ENCODE measurements around the gene LIPT1. TPM values are rescaled to one million over a fixed set of nuclear protein-coding genes. Genes with fewer than 3 reads are reported as not detected.
"Not testable (repeated sequence)": the region's sequence is repeated elsewhere in the genome, so short reads cannot be mapped to it uniquely, and the experiment has no call there.

LIPT1 gene
- polyA plus RNA-seq (ENCODE audit: insufficient read length in 10 of 10) = 10 to 100 TPM in 1 of 10 donors, 1 to 10 TPM in 9; 6.3 to 11.6 (median 9.0) TPM
- long read RNA-seq, donor 1, partial matches to known transcripts = 0 of 1 reads
- long read RNA-seq, donor 1, other reads (novel, unspliced or antisense) = 0 of 1 reads
- long read RNA-seq, donor 2 = 0 reads
- long read RNA-seq, donor 3 = 0 reads
- long read RNA-seq, donor 4, partial matches to known transcripts = 0 of 2 reads
- long read RNA-seq, donor 4, other reads (novel, unspliced or antisense) = 0 of 2 reads
- long read RNA-seq, donor 5, partial matches to known transcripts = 0 of 5 reads
- long read RNA-seq, donor 5, other reads (novel, unspliced or antisense) = 0 of 5 reads
- long read RNA-seq, donor 6, partial matches to known transcripts = 0 of 2 reads
- long read RNA-seq, donor 6, other reads (novel, unspliced or antisense) = 0 of 2 reads
- long read RNA-seq, donor 7, partial matches to known transcripts = 0 of 2 reads
- long read RNA-seq, donor 7, other reads (novel, unspliced or antisense) = 0 of 2 reads
- long read RNA-seq, donor 8, partial matches to known transcripts = 0 of 2 reads
- long read RNA-seq, donor 8, other reads (novel, unspliced or antisense) = 0 of 2 reads
- long read RNA-seq, donor 9 = 0 reads

DNA sequence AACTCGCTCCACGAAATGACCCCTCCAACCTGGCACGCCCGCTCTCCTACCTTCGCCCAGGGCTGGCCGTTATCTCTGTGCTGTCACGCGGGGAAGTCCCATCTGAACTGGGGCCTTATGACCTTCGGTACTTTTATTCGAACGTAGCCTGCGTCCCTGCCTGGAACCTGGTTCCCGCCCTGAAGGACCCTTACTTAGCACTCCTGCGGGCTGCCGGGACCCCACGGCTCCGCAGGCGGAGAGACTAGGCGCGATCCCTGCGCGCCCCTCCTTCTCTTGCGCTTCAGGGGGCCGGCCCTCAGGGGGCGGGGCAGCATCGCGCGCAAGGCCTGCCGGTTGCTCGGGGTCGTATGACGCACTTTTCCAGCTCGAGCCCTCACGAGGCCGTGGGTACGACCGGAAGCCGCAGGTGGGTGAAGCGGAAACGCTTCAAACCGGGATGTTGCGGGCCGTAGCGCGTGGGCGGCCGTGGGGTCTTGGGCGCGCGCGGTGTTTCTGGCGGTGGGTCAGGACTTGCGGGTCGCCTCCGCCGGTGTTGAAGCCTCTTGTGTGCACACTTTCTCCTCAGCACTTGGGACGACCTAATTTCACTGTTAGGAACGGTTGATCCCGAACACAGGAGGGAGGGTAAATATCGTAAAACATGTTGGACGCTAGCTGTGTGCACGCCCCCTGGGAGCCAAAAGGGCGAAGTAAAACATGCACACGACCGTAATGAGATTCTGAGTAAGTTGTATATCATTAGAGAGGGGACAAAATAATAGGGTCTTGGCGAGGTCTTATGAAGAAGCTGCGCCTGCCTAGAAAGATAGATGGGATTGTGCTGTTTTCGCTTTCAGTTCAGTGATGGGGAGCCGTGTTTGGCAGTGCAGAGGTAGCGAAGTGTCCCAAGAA, at the start of gene LIPT1, which contains the start of gene TSGA10:
LIPT1 (plus strand) TSS at position 325 of the 894 bp plus-strand sequence. CDS start 6,991 bp downstream, outside the sequence.
TSGA10 (minus strand) TSS at position 300 of the 894 bp plus-strand sequence. CDS start 45,503 bp downstream, outside the sequence.
- peak; percentile 88 to 98 (median 94) for DNase-seq

GRCh38 chr2:99106913-99107312, 47.9 kb upstream of the LIPT1 start:
- no peak for DNase-seq

DNA sequence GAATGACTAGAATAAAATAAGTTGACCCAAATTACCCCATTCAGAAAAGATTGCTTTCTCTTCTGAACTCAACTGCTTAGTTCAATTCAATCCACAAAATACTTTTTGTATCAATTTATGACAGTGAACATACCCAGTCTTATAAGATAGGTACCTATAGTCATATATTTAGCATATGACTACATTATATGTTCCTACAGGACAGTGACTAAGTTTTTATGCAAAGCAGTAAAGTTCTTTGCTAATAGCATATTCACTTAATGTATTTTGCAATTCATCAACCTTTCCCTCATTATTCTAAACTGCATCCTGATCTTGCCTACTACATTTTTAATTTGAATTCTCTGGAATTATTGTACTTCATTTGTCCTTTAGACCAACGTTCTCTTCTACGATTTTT, 43.5 kb upstream of the LIPT1 start:
- DNase-seq = no peak

GRCh38 chr2:99111945-99112344, 42.8 kb upstream of the LIPT1 start:
- no peak for DNase-seq

- DNase-seq = no peak
Measured at GRCh38 chr2:99112617-99113016, 42.1 kb upstream of the LIPT1 start.

- DNase-seq = peak in 1 of 3 donors; percentile 27
Measured at GRCh38 chr2:99127981-99128380, 26.8 kb upstream of the LIPT1 start.

DNA sequence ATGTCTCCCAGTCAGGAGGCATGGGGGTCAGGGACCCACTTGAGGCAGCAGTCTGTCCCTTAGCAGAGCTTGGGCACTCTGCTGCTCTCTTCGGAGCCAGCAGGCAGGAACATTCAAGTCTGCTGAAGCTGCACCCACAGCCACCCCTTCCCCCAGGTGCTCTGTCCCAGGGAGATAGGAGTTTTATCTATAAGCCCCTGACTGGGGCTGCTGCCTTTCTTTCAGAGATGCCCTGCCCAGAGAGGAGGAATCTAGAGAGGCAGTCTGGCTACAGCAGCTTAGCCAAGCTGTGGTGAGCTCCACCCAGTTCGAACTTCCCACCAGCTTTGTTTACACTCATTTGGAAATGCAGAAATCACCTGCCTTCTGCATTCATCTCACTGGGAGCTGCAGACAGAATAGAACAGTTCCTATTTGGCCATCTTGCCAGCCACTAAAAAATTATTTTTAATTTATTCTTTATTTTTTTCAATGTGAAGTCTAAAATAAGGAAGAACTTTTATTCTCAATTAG, 19.7 kb upstream of the LIPT1 start:
- DNase-seq = not testable (repeated sequence)

- DNase-seq = no peak
Measured at GRCh38 chr2:99139003-99139402, 15.8 kb upstream of the LIPT1 start.

DNA sequence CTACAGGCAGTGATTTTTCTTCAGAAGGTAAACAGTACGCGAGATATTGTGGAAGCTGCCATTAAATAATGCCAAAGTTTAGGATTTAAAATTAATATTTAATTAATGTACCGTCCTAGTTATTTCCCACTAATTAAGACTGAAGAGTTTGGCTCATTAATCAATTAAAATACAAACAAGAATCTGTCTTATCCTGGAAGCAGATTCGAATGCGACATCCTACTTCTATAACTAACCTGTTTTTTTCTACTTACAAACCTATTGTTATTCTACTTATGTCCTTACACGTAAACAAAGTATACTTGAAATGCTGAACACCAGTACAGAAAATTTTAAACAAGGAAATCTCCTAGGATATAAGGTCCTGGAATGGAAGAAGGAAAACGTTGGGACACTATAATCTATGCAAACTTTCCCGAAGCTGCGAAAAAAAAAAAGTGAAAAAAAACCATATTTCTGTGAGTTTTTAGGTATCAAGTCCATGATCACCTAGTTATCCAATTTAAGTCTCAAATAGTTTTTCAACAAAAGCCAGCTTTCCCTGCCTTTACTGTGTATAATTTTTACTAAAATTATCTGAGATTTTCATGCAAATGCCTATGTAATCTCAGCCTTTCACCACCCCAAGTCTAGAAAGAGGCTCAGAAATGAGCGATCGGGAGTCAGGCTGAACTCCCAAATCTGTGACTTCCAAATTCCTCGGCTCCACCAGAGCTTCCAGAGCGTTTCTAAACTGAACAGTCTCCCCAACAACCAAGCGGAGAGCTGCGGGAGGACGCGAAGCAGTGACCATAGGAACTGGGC, 14.5 kb upstream of the LIPT1 start:
- no peak for DNase-seq

DNA sequence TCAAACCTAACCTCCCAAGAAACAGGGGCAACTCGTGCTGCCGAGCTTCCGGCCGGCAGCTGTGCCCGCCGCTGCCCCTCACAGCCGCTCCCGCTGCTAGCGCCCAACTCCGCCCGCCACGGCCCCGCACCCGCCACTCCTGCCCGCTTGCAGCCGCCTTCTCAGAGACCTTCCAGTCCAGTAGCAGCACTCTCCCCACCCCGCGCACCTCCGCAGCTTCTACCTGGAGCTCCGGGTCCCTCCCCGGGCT, 14.0 kb upstream of the LIPT1 start:
- DNase-seq = no peak

DNA sequence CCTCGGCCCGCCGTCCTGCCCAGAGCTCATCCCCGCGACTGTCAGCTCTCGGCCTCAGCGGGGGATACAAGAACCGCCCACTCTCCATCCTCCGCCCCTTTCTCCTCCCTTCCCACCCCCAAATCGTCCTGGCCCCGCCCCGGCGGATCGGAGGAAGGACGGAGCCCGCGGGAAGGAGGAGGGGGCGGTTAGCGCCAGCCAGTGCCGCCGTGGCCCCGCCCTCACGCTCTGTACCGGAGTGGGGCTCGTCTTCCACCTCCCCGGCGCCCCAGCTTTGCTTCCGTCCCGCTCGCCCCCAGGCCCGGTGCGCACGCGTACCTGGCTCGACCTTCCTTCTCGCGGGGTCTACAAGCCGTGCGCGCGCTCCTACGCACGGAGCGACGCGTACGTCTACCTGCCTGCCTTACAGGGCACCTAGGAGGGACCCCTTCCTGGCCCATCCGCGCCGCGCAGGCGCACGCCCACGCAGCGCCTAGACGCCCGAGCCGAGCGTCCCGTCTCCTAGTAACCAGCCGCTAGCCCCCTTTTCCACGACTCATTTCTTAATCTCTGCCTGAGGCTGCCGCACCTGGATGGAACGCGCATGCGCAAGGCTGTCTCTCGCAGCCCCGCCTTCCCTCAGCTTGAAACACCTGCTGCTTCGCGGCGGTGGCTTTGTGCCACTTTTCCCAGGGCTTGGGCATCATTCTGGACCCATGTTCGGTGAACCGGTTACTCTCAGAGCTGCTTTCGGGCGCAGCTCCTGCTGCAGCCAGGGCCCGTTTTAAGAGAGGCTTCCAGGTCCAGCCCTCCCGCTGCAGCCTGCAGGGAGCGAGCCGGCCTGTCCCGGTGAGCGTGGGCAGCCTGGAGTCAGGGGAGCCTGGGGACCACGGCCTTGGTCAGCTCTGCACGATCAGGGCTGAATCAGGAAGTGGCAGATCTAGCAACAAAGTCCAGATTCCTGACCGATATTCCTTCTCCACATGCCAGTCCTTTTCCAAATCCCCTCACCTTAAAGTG, 13.4 kb upstream of the LIPT1 start, which contains the start of gene C2orf15:
C2orf15 (plus strand) TSS at position 598 of the 999 bp plus-strand sequence. CDS start 8,852 bp downstream, outside the sequence.
- peak; percentile 82 to 95 (median 89) for DNase-seq

- DNase-seq = no peak
Measured at GRCh38 chr2:99150706-99151105, 4.1 kb upstream of the LIPT1 start.

DNA sequence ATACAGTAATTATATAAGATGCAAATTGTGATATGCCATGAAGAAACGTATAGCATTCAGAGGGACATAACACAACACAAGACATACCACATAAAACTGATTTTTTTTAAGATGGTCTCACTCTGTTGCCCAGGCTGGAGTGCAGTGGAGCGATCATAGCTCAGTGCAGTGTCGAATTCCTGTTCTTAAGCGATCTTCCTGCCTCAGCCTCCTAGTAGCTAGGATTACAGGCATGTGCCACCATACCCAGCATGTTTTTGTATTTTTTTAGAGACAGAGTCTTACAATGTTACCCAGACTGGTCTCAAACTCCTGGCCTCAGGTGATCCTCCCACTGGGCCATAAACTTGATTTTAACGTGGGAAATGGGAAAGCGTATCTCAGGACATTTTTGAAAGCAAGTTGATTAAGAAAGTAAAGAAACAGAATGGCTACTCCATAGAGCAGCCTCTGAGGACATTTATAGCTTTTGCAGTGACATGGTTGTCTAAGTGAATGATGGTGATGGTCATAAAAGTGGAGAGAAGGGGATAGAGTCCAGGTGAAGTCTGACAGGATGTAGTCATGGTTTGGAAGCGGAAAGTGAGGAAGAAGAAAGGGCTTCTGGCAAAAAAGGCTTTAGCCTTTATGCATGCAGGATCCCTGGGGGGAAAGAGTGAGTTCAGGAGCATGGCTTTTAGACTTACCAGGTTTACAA, 2.4 kb upstream of the LIPT1 start:
- no peak for DNase-seq

DNA sequence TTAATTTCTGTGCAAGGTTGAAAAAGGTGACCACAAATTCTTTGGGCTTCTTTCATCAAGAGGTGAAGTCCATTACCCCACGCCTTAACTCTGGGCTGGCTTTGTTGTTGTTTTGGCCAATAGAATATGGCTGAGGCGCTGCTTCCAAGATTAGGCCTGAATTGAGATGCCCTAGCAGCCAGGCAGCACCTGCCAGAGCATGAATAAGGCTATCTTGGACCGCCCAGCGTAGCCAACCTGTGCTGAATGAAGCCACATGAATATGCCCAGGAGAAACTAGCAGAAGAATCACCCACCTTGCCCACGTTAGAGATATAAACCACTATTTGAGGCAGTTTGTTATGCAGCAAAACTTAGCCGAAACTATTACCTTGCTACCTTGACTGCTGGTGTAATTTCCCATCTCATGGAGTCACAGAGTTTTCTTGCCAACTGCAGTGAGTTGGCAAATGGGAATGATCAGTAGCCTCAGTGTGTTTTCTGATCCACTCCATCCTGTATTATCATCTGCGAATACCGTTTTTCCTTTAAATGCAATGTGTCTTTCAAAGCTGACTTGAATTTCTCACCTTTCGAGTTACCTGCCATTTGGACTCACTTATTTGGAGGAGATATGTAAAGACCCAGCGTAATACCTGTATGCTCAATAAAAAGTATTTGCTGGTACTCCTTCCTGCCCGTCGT, 704 bp upstream of the LIPT1 start:
- DNase-seq = peak in 1 of 3 donors; percentile 5

DNA sequence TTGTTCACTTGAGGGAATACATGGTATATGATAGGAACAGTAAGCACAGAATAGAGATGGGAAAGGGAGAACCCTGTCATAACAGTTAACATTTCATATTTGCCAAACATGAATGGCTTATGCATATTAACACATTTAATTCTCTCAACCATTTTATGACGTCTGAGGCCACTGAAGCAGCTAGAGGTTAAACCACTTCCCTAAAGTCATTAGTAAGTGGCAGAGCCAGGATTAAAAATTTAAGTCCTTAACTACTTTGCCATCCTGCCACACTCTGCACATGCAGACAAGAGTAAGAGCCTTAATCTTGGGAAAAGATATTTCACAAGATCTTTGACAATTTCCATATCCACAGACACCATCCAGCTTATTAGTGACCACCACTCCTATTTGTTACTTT, 2.1 kb downstream of the LIPT1 start:
- no peak for DNase-seq

DNA sequence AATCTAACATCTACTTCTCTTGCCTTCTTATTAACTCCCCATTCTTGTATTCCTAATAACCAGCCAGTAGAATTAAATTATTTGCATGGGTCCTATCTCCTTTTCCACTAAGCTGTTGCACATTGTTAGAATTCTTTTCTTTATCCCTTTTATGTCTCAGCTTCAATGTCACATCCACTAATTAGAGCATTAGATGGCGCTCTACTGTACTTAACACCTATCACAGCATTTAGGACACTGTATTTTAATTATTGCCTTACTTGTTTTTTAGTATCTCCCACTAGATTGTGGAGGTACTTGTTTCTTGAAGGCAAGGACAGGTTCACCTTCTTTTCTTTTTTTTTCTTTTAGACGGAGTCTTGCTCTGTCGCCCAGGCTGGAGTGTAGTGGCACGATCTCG, 3.8 kb downstream of the LIPT1 start:
- no peak for DNase-seq

DNA sequence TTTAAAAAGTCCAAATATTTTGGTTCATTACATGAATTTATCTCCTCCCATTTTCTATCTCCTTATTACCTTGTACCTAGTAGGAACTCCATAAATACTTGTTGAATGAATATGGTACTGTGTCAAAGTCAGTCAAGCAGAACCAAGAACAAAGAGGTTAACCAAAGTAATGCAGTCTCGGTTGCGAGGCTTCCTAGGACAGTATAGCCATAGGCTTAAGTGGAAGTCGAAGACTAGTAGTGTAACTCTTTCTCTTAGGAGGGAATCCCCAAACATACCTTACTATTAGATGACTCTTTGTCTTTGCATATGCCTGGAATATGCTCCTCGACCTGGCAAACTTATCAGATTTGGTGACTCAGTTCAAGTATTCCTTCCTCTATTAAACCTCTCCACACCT, 4.8 kb downstream of the LIPT1 start:
- DNase-seq = no peak

- DNase-seq = no peak
Measured at GRCh38 chr2:99166218-99166617, 11.5 kb downstream of the LIPT1 start.

DNA sequence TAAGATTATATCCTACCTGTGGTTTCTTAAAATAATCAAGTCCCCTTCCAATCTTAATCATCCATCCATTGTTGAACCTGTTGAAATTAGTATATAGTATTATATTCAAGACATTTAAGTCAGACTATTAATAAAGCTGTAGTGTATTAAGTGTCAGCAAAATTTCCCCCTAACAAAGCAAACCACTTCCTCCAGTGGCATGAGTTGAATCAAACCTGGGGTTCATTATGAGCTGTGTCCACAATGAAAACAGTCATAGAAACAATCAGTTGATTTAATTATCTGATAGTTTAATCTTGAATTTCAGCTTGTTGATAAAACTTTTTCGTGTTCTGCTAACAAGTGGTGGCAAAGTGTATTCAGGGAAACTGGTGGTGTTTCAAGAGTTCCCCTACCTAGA, 14.8 kb downstream of the LIPT1 start:
- DNase-seq = no peak
